Gastroesophageal sphincter (tissue), 3 donors: ENCODE measurements around the gene FOXP4.

ENCODE experiments used
- CTCF ChIP-seq, 4 experiments: fragments of 200-600 bp in 2 of 4; fragments of 450-650 bp in 2 of 4; sonication (generic) in 1 of 4; IDR thresholded peaks; one replicate each; pipeline ENCODE4 v1.5.1; 2017 to 2019; ENCODE audit warnings: antibody characterized with exemption in 4 of 4, mild to moderate bottlenecking in 2 of 4, moderate library complexity in 2 of 4
- EP300 ChIP-seq: sonication (generic); formaldehyde crosslinking; IDR thresholded peaks from one replicate; pipeline ENCODE4 v1.6.1; 2017; ENCODE audit warnings: antibody characterized with exemption, mild to moderate bottlenecking
- POLR2A ChIP-seq, 2 donors: fragments of 450-650 bp; IDR thresholded peaks; one replicate each; pipeline ENCODE4 v1.6.1; 2017; ENCODE audit warnings: antibody characterized with exemption in 2 of 2, mild to moderate bottlenecking in 2 of 2, moderate library complexity in 1 of 2

- TF ChIP-seq CTCF (IDR thresholded peaks at IDR 0.05) (no peak), POLR2A (IDR thresholded peaks at IDR 0.05) (no peak), EP300 (no peak)
Observed at GRCh38 chr6:41583565-41583964, 37.4 kb downstream of the FOXP4 start.
